HG03103 (cell line): ENCODE data around the gene KRT31.
"Not testable (repeated sequence)": the region's sequence is repeated elsewhere in the genome, so short reads cannot be mapped to it uniquely, and the experiment has no call there.

ENCODE experiments used
- ATAC-seq: cut with Tn5 transposase; IDR thresholded peaks from one replicate; pipeline ENCODE4 v1.9.1; 2021; ENCODE audit warnings: low read depth; ENCODE audit not compliant: unreplicated experiment

The KRT31 gene

GRCh38 chr17:41347869-41348760 lies 49.3 kb downstream of the KRT31 start:
- no peak for ATAC-seq

GRCh38 chr17:41346421-41346820 lies 51.0 kb downstream of the KRT31 start:
- ATAC-seq: not testable (repeated sequence)

GRCh38 chr17:41345992-41346391 lies 51.4 kb downstream of the KRT31 start:
- ATAC-seq: no peak
